ENCODE results near the gene TCHP.

TCHP gene

GRCh38 chr12:109932878-109933503, 32.9 kb downstream of the TCHP start:
- H3K4me1 ChIP-seq: no peaks in the 10 kb centered on the region

GRCh38 chr12:109934026-109934425, 34.0 kb downstream of the TCHP start:
- Histone ChIP-seq H3K36me3 (peaks cover 75 to 98% (median 82%) of the 10 kb centered on the region in 3 donors), H3K9me3 (no peaks in the 10 kb centered on the region), H3K27ac (no peak overlapping the region), H3K4me3 (no peak overlapping the region), H3K27me3 (no peaks in the 10 kb centered on the region), H3K4me1 (no peaks in the 10 kb centered on the region)
- TF ChIP-seq CTCF (IDR thresholded peaks at IDR 0.05): no peak
- intact Hi-C loops (cut with DNase I; ENCODE audit: low total_unique reads): no loop called here
- DNase-seq: peak in 1 of 2 donors; percentile 7

More at GRCh38 chr12:109932878-109933503, 32.9 kb downstream of the TCHP start:
- Histone ChIP-seq H3K9me3 (no peaks in the 10 kb centered on the region), H3K27me3 (no peaks in the 10 kb centered on the region), H3K36me3 (peaks cover 69 to 98% (median 72%) of the 10 kb centered on the region in 3 donors), H3K4me3 (no peak overlapping the region), H3K27ac (no peak overlapping the region)
- no peak for TF ChIP-seq CTCF (IDR thresholded peaks at IDR 0.05)
- DNase-seq: no peak
- intact Hi-C loops (cut with DNase I; ENCODE audit: low total_unique reads): no loop called here

- no peak overlapping the region for H3K4me3 ChIP-seq
- H3K27ac ChIP-seq: no peak overlapping the region
- H3K9me3 ChIP-seq: no peaks in the 10 kb centered on the region
- intact Hi-C loops (cut with DNase I; ENCODE audit: low total_unique reads): no loop called here
- TF ChIP-seq CTCF (IDR thresholded peaks at IDR 0.05): no peak
- H3K27me3 ChIP-seq: no peaks in the 10 kb centered on the region
- H3K36me3 ChIP-seq: peaks cover 59 to 81% (median 70%) of the 10 kb centered on the region in 3 donors
- DNase-seq: no peak
- no peaks in the 10 kb centered on the region for H3K4me1 ChIP-seq
Observed at GRCh38 chr12:109937371-109937770, 37.3 kb downstream of the TCHP start.

GRCh38 chr12:109938947-109939346, 38.9 kb downstream of the TCHP start:
- no peaks in the 10 kb centered on the region for H3K4me1 ChIP-seq
- no peak overlapping the region for H3K27ac ChIP-seq
- intact Hi-C loops (cut with DNase I; ENCODE audit: low total_unique reads): no loop called here
- TF ChIP-seq CTCF (IDR thresholded peaks at IDR 0.05): no peak
- DNase-seq: no peak
- H3K9me3 ChIP-seq: no peaks in the 10 kb centered on the region
- no peaks in the 10 kb centered on the region for H3K27me3 ChIP-seq
- H3K4me3 ChIP-seq: no peak overlapping the region
- peaks cover 46 to 72% (median 55%) of the 10 kb centered on the region in 3 donors for H3K36me3 ChIP-seq

- no peaks in the 10 kb centered on the region for H3K27me3 ChIP-seq
- TF ChIP-seq CTCF (IDR thresholded peaks at IDR 0.05): no peak
- no peak overlapping the region for H3K4me3 ChIP-seq
- H3K9me3 ChIP-seq: no peaks in the 10 kb centered on the region
- H3K27ac ChIP-seq: no peak overlapping the region
- no peak for DNase-seq
- H3K36me3 ChIP-seq: peaks cover 42 to 72% (median 49%) of the 10 kb centered on the region in 3 donors
- H3K4me1 ChIP-seq: no peaks in the 10 kb centered on the region
- intact Hi-C loops (cut with DNase I; ENCODE audit: low total_unique reads): no loop called here
Observed at GRCh38 chr12:109939504-109939903, 39.4 kb downstream of the TCHP start.
